Endothelial cell of umbilical vein (primary cell): ENCODE data around the gene PAX8. TPM values are rescaled to one million over a fixed set of nuclear protein-coding genes. Genes with fewer than 3 reads are reported as not detected.

Source experiments
- BruUV-seq: library from RNA; stranded (reverse); fragments of 400-500 nt; replicated peaks from 2 replicates; lab custom pipeline; 2021; lab: Mats Ljungman, UMichigan
- CTCF ChIA-PET: fragments of 300-600, 350-600 bp; sonication (Branson Sonifier 250); formaldehyde crosslinking; loops from one replicate; lab custom pipeline; 2021; ENCODE audit warnings: antibody characterized with exemption, inconsistent platforms; lab: Charles Lee
- POLR2A ChIA-PET: fragments of 300-600, 350-600 bp; sonication (Branson Sonifier 250); formaldehyde crosslinking; loops from one replicate; lab custom pipeline; 2021; ENCODE audit warnings: antibody characterized with exemption, inconsistent platforms; lab: Charles Lee
- DNase-seq: peaks from one replicate; pipeline ENCODE4 v3.0.0-alpha.2; 2011; ENCODE audit warnings: low read depth, low spot score
- FAIRE-seq: peaks from 2 replicates; lab custom pipeline; 2011; peaks lifted over from hg19 to GRCh38; lab: Jason Lieb, UNC
- H2AFZ ChIP-seq: 2 replicates; pipeline ENCODE4 v1.6.0; 2012; ENCODE audit warnings: low read depth, low read length, control low read depth, inconsistent platforms
- H3K27ac ChIP-seq: 2 replicates; pipeline ENCODE4 v1.5.1; 2011; ENCODE audit warnings: low read depth, mild to moderate bottlenecking, control low read depth, low read length, moderate library complexity; ENCODE audit not compliant: insufficient read depth
- H3K27me3 ChIP-seq, 2 experiments: 2 replicates each; pipeline versions ENCODE4 v1.6.0 to v1.6.1; 2011; ENCODE audit warnings: low read length in 2 of 2, mixed read lengths in 1 of 2; ENCODE audit not compliant: control insufficient read depth in 2 of 2, insufficient read depth in 2 of 2
- H3K36me3 ChIP-seq, 2 experiments: 2 replicates in 1 of 2; 3 replicates in 1 of 2; pipeline ENCODE4 v1.5.1; 2011; ENCODE audit warnings: low read length in 2 of 2, mild to moderate bottlenecking in 1 of 2, moderate library complexity in 1 of 2; ENCODE audit not compliant: control insufficient read depth in 2 of 2, insufficient read depth in 2 of 2; ENCODE audit errors: extremely low read depth in 1 of 2
- H3K4me1 ChIP-seq: 3 replicates; pipeline ENCODE4 v1.5.1; 2011; ENCODE audit warnings: mild to moderate bottlenecking, low read length; ENCODE audit not compliant: control insufficient read depth, insufficient read depth; ENCODE audit errors: extremely low read depth
- H3K4me2 ChIP-seq: 2 replicates; pipeline ENCODE4 v1.6.1; 2011; ENCODE audit warnings: low read length, control low read depth, mixed read lengths; ENCODE audit not compliant: insufficient read depth
- H3K4me3 ChIP-seq, 3 experiments: fragments of 200-600 bp in 1 of 3; sonication (generic), shearing (Covaris generic) in 1 of 3; replicated peaks in 1 of 3; 2 replicates each; pipeline ENCODE4 v1.5.1; 2011 to 2016; ENCODE audit warnings: control low read depth in 3 of 3, low read length in 3 of 3, mild to moderate bottlenecking in 2 of 3, inconsistent platforms in 1 of 3, low read depth in 1 of 3, moderate library complexity in 1 of 3; ENCODE audit not compliant: insufficient read depth in 1 of 3
- H3K79me2 ChIP-seq: 2 replicates; pipeline ENCODE4 v1.6.0; 2012; ENCODE audit warnings: low read length, inconsistent platforms; ENCODE audit not compliant: control insufficient read depth, insufficient read depth
- H3K9ac ChIP-seq: replicated peaks from 2 replicates; pipeline ENCODE3; 2011; ENCODE audit warnings: low read length, control low read depth; ENCODE audit not compliant: insufficient read depth; ENCODE audit errors: extremely low read depth
- H3K9me1 ChIP-seq: replicated peaks from 3 replicates; pipeline ENCODE4 v1.6.0; 2011; ENCODE audit warnings: mild to moderate bottlenecking, low read length; ENCODE audit not compliant: control insufficient read depth, insufficient read depth; ENCODE audit errors: extremely low read depth
- H3K9me3 ChIP-seq: replicated peaks from 2 replicates; pipeline ENCODE4 v1.5.1; 2012; ENCODE audit warnings: low read length, inconsistent platforms; ENCODE audit not compliant: control insufficient read depth, insufficient read depth
- H4K20me1 ChIP-seq: replicated peaks from 2 replicates; pipeline ENCODE3; 2011; ENCODE audit warnings: mild to moderate bottlenecking, low read length; ENCODE audit not compliant: control insufficient read depth, insufficient read depth; ENCODE audit errors: extremely low read depth
- CTCF ChIP-seq, 2 donors: IDR thresholded peaks; 1 replicate in 1 of 2; 2 replicates in 1 of 2; pipeline ENCODE4 v1.5.1; 2011; ENCODE audit warnings: low read length in 2 of 2, mild to moderate bottlenecking in 2 of 2, moderate library complexity in 2 of 2, control low read depth in 1 of 2, inconsistent platforms in 1 of 2, low read depth in 1 of 2; ENCODE audit not compliant: insufficient read depth in 1 of 2; ENCODE audit errors: extremely low read depth in 1 of 2
- EZH2 ChIP-seq: IDR thresholded peaks from 2 replicates; pipeline ENCODE4 v1.6.1; 2012; ENCODE audit warnings: borderline replicate concordance, low read depth, mild to moderate bottlenecking, moderate library complexity, low read length, inconsistent platforms; ENCODE audit not compliant: severe bottlenecking
- FOS ChIP-seq: IDR thresholded peaks from 2 replicates; pipeline ENCODE4 v1.6.1; 2011; ENCODE audit warnings: mild to moderate bottlenecking, low read length, moderate library complexity, borderline replicate concordance; ENCODE audit not compliant: insufficient read depth
- GATA2 ChIP-seq: IDR thresholded peaks from 2 replicates; pipeline ENCODE4 v1.7.0; 2011; ENCODE audit warnings: low read depth, mild to moderate bottlenecking, moderate library complexity, mixed read lengths, low read length; ENCODE audit not compliant: insufficient read length, insufficient read depth
- JUN ChIP-seq: IDR thresholded peaks from 2 replicates; pipeline ENCODE4 v1.6.1; 2011; ENCODE audit warnings: borderline replicate concordance, low read depth; ENCODE audit not compliant: insufficient read length, insufficient read depth
- MYC ChIP-seq: IDR thresholded peaks from one replicate; pipeline ENCODE4 v1.6.1; 2011; ENCODE audit warnings: mild to moderate bottlenecking, low read depth, low read length
- POLR2A ChIP-seq: IDR thresholded peaks from 2 replicates; pipeline ENCODE4 v1.6.1; 2012; ENCODE audit warnings: low read depth, mild to moderate bottlenecking, control low read depth, low read length
- POLR2AphosphoS5 ChIP-seq: IDR thresholded peaks from 2 replicates; pipeline ENCODE4 v1.6.1; 2012; ENCODE audit warnings: low read depth, mild to moderate bottlenecking, control low read depth, low read length, moderate library complexity; ENCODE audit not compliant: insufficient read depth
- dilution Hi-C: fragments of 300-500 bp; cut with MboI; formaldehyde crosslinking; loops from one replicate; pipeline ENCODE4 v1.15.0; 2019; ENCODE audit warnings: low sequenced_read_pairs; ENCODE audit not compliant: extremely low pct_ligation_motif_present
- intact Hi-C: fragments of 100-400 bp; cut with micrococcal nuclease; formaldehyde crosslinking; loops from one replicate; pipeline ENCODE4 v1.10.0; 2022
- polyA plus RNA-seq, 4 experiments: library from polyadenylated mRNA; depleted of rRNA in 3 of 4; stranded (reverse) in 3 of 4; unstranded in 1 of 4; fragments of >200 nt; gene quantifications; 2 replicates each; pipeline versions ENCODE4 v1.2.1 to v1.2.3, GENCODE V29; 2011 to 2012; ENCODE audit warnings: missing spikeins in 1 of 4
- total RNA-seq: library from RNA; stranded (reverse); gene quantifications from 2 replicates; pipeline ENCODE4 v1.2.3, GENCODE V29; 2021
- TF ChIP-seq, protein P1 (sequence below): IDR thresholded peaks from 2 replicates; pipeline ENCODE4 v1.6.1; 2011; ENCODE audit not compliant: insufficient read depth, insufficient read length

The PAX8 gene
- total and polyA plus RNA-seq, 2 donors (not counting 3 experiments of a cell fraction or from before 2014, with no cell fraction given) = 0.22 to 0.62 TPM

- peaks cover 6% of the 10 kb centered on the region for H3K4me1 ChIP-seq
- H3K4me2 ChIP-seq = no peak overlapping the region
- no peaks in the 10 kb centered on the region for H3K9me1 ChIP-seq
- DNase-seq (no peak), FAIRE-seq (no peak)
- no peaks in the 10 kb centered on the region for H3K79me2 ChIP-seq
- TF ChIP-seq GATA2 (no peak), POLR2A (no peak), JUN (no peak), FOS (no peak), MYC (no peak), EZH2 (no peak), POLR2AphosphoS5 (no peak), CTCF (IDR thresholded peaks at IDR 0.05; ENCODE audit: extremely low read depth in 1 of 2, insufficient read depth in 1 of 2, low read depth in 1 of 2, low read length in 2 of 2) (no peak)
- TF ChIP-seq, protein P1, sequence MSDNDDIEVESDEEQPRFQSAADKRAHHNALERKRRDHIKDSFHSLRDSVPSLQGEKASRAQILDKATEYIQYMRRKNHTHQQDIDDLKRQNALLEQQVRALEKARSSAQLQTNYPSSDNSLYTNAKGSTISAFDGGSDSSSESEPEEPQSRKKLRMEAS = no peak
- no peak overlapping the region for H3K4me3 ChIP-seq
- H3K9me3 ChIP-seq = no peaks in the 10 kb centered on the region
- H4K20me1 ChIP-seq = no peaks in the 10 kb centered on the region
- H3K36me3 ChIP-seq = no peaks in the 10 kb centered on the region
- no peak overlapping the region for H3K27ac ChIP-seq
- POLR2A ChIA-PET = interaction anchor here (0.7 kb wide), 1 partner anchor 81 kb away, joined by 3 read pairs; no protein-coding TSS in a partner anchor
- intact Hi-C loops = no loop called here
- CTCF ChIA-PET = interaction anchor here (2.8 to 20.2 kb wide), 2 partner anchors 8 to 59 kb away, joined by 10 to 310 read pairs; no protein-coding TSS in a partner anchor
- no peak overlapping the region for H3K9ac ChIP-seq
- peaks cover 0 to 1% of the 10 kb centered on the region in 2 experiments for H3K27me3 ChIP-seq
- no peak overlapping the region for H2AFZ ChIP-seq
- no TSS peak for BruUV-seq
- dilution Hi-C loops = no loop called here
Measured at GRCh38 chr2:113195923-113196501, 82.7 kb downstream of the PAX8 start.
